K562 (cell line): ENCODE measurements around the gene HIVEP3. TPM values are rescaled to one million over a fixed set of nuclear protein-coding genes. Genes with fewer than 3 reads are reported as not detected.

Experiments used
- ATAC-seq: fragments of 200-7000 bp; cut with Tn5 transposase; 3 replicates; pipeline ENCODE4 v1.9.1; 2020; ENCODE audit warnings: moderate library complexity
- BruUV-seq: library from RNA; stranded (reverse); fragments of 400-500 nt; replicated peaks from 2 replicates; lab custom pipeline; 2021; lab: Mats Ljungman, UMichigan
- CTCF ChIA-PET: fragments of 300-600 bp; formaldehyde crosslinking; extraction: SDS; loops from one replicate; lab custom pipeline; 2021; ENCODE audit warnings: low intra/inter-chr PET ratio; lab: Yijun Ruan, JAX
- POLR2A ChIA-PET: fragments of 300-600, 350-650 bp; sonication (Branson Sonifier 250); formaldehyde crosslinking; extraction: SDS; loops from one replicate; lab custom pipeline; 2021; ENCODE audit warnings: antibody characterized with exemption, inconsistent platforms; lab: Yijun Ruan, JAX
- DNase-seq, 4 experiments: peaks; one replicate each; pipeline versions ENCODE4 v3.0.0 to v3.0.0-alpha.2; 2011 to 2018; ENCODE audit warnings: low spot score in 3 of 4, mixed read lengths in 3 of 4; ENCODE audit errors: extremely low read depth in 1 of 4
- FAIRE-seq: peaks from 2 replicates; lab custom pipeline; 2011; peaks lifted over from hg19 to GRCh38; lab: Jason Lieb, UNC
- H2AFZ ChIP-seq: 2 replicates; pipeline ENCODE4 v1.6.0; 2011; ENCODE audit warnings: low read depth, low read length, control low read depth, inconsistent platforms
- H3K27ac ChIP-seq: fragments of 200-600 bp; 3 replicates; pipeline ENCODE4 v1.8.0; 2011; ENCODE audit warnings: low read depth, mild to moderate bottlenecking, control low read depth, inconsistent platforms, low read length, moderate library complexity, mixed read lengths; ENCODE audit errors: extremely low read depth
- H3K27me3 ChIP-seq, 2 experiments: fragments of 300-600 bp in 1 of 2; 2 replicates in 1 of 2; 3 replicates in 1 of 2; pipeline versions ENCODE4 v1.6.0 to v1.8.0; 2011; ENCODE audit warnings: inconsistent platforms in 2 of 2, low read length in 2 of 2, mild to moderate bottlenecking in 1 of 2, mixed read lengths in 1 of 2, moderate library complexity in 1 of 2; ENCODE audit not compliant: control insufficient read depth in 2 of 2, insufficient read depth in 2 of 2
- H3K36me3 ChIP-seq: fragments of 300-600 bp; 3 replicates; pipeline ENCODE4 v1.8.0; 2011; ENCODE audit warnings: mild to moderate bottlenecking, low read length, inconsistent platforms; ENCODE audit not compliant: control insufficient read depth, insufficient read depth
- H3K4me1 ChIP-seq, 2 experiments: fragments of 200-600 bp in 1 of 2; replicated peaks in 1 of 2; 2 replicates in 1 of 2; 3 replicates in 1 of 2; pipeline versions ENCODE4 v1.5.1 to v1.8.0; 2011; ENCODE audit warnings: inconsistent platforms in 2 of 2, low read length in 2 of 2, mild to moderate bottlenecking in 1 of 2, mixed read lengths in 1 of 2, moderate library complexity in 1 of 2; ENCODE audit not compliant: control insufficient read depth in 2 of 2, insufficient read depth in 2 of 2
- H3K4me2 ChIP-seq: 2 replicates; pipeline ENCODE4 v1.6.1; 2011; ENCODE audit warnings: low read length, control low read depth, inconsistent platforms, mixed read lengths; ENCODE audit not compliant: insufficient read depth
- H3K4me3 ChIP-seq: fragments of 200-600 bp; sonication (generic), shearing (Covaris generic); 2 replicates; pipeline ENCODE4 v1.5.1; 2016; ENCODE audit warnings: control low read depth, inconsistent platforms
- H3K79me2 ChIP-seq: fragments of 200-600 bp; 3 replicates; pipeline ENCODE4 v1.8.0; 2011; ENCODE audit warnings: low read length, inconsistent platforms; ENCODE audit not compliant: control insufficient read depth, insufficient read depth
- H3K9ac ChIP-seq, 2 experiments: 2 replicates each; pipeline versions ENCODE4 v1.6.0 to v1.6.1; 2011; ENCODE audit warnings: low read depth in 2 of 2, low read length in 2 of 2, control low read depth in 1 of 2, inconsistent platforms in 1 of 2, mild to moderate bottlenecking in 1 of 2, mixed read lengths in 1 of 2; ENCODE audit not compliant: insufficient read depth in 1 of 2
- H3K9me1 ChIP-seq: one replicate; pipeline ENCODE4 v1.6.0; 2011; ENCODE audit warnings: inconsistent platforms, mild to moderate bottlenecking, low read length, moderate library complexity; ENCODE audit not compliant: control insufficient read depth, insufficient read depth
- H3K9me3 ChIP-seq: replicated peaks from 2 replicates; pipeline ENCODE4 v1.5.1; 2011; ENCODE audit warnings: low read depth, low read length, inconsistent platforms; ENCODE audit not compliant: control insufficient read depth, insufficient read depth
- H4K20me1 ChIP-seq: replicated peaks from 2 replicates; pipeline ENCODE4 v1.6.1; 2011; ENCODE audit warnings: low read length, inconsistent platforms, mixed read lengths; ENCODE audit not compliant: control insufficient read depth, insufficient read depth
- CBFA2T3 ChIP-seq: fragments of 450-650 bp; IDR thresholded peaks from 2 replicates; pipeline ENCODE4 v1.6.1; 2017
- CLOCK ChIP-seq: fragments of 250-450 bp; sonication (Bioruptor Pico); IDR thresholded peaks from 2 replicates; pipeline ENCODE4 v1.4.0; 2020; ENCODE audit warnings: mild to moderate bottlenecking, moderate library complexity, borderline replicate concordance
- DNMT1 ChIP-seq: fragments of 450-650 bp; IDR thresholded peaks from 2 replicates; pipeline ENCODE4 v1.6.1; 2016; ENCODE audit warnings: antibody characterized with exemption, mild to moderate bottlenecking
- GTF2A2 ChIP-seq: IDR thresholded peaks from 2 replicates; pipeline ENCODE4 v1.6.1; 2016; ENCODE audit warnings: mild to moderate bottlenecking, missing genetic modification characterization, missing compliant biosample characterization
- HDAC3 ChIP-seq: fragments of 450-650 bp; IDR thresholded peaks from 2 replicates; pipeline ENCODE4 v1.6.1; 2018; ENCODE audit warnings: borderline replicate concordance, mild to moderate bottlenecking, moderate library complexity; ENCODE audit not compliant: partially characterized antibody
- MTA1 ChIP-seq: fragments of 450-650 bp; IDR thresholded peaks from 2 replicates; pipeline ENCODE4 v1.6.1; 2017; ENCODE audit warnings: borderline replicate concordance
- PML ChIP-seq: IDR thresholded peaks from 2 replicates; pipeline ENCODE4 v1.6.1; 2012; ENCODE audit warnings: low read length, inconsistent platforms
- RBM17 ChIP-seq: fragments of 200-400 bp; formaldehyde crosslinking; IDR thresholded peaks from 2 replicates; pipeline ENCODE4 v1.6.1; 2017; ENCODE audit warnings: low read depth, mild to moderate bottlenecking, low read length, borderline replicate concordance
- SMAD1 ChIP-seq: fragments of 150-350 bp; IDR thresholded peaks from 2 replicates; pipeline ENCODE4 v1.6.1; 2014; ENCODE audit warnings: low read length, low read depth; ENCODE audit not compliant: partially characterized antibody
- SMARCC2 ChIP-seq: fragments of 450-650 bp; IDR thresholded peaks from 2 replicates; pipeline ENCODE4 v1.6.1; 2017; ENCODE audit warnings: antibody characterized with exemption, moderate library complexity, mild to moderate bottlenecking, low read depth
- STAT5A ChIP-seq: IDR thresholded peaks from 2 replicates; pipeline ENCODE4 v1.6.1; 2012; ENCODE audit warnings: low read length, inconsistent platforms, borderline replicate concordance
- TRIM28 ChIP-seq: fragments of 450-650 bp; IDR thresholded peaks from 2 replicates; pipeline ENCODE4 v1.6.1; 2017
- U2AF2 ChIP-seq: fragments of 200-400 bp; formaldehyde crosslinking; optimal IDR thresholded peaks from 2 replicates; pipeline ENCODE3; 2017; ENCODE audit warnings: low read depth, mild to moderate bottlenecking, low read length
- VEZF1 ChIP-seq: fragments of 200-800 bp; sonication (Bioruptor generic); IDR thresholded peaks from 2 replicates; pipeline ENCODE4 v1.6.1; 2017; ENCODE audit warnings: missing genetic modification characterization, missing compliant biosample characterization
- ZKSCAN1 ChIP-seq: fragments of 150-350 bp; IDR thresholded peaks from 2 replicates; pipeline ENCODE4 v1.6.1; 2016; ENCODE audit warnings: low read depth, low read length
- ZNF354B ChIP-seq: fragments of 250-450 bp; sonication (Bioruptor Pico); IDR thresholded peaks from 2 replicates; pipeline ENCODE4 v1.4.0; 2020
- ZNF431 ChIP-seq: sonication (generic); formaldehyde crosslinking; IDR thresholded peaks from 2 replicates; pipeline ENCODE4 v1.8.0; 2022; ENCODE audit warnings: mild to moderate bottlenecking, missing genetic modification reagents
- ZNF57 ChIP-seq: fragments of 450-650 bp; formaldehyde crosslinking; IDR thresholded peaks from 2 replicates; pipeline ENCODE4 v1.4.0; 2020; ENCODE audit warnings: mild to moderate bottlenecking, moderate library complexity
- ZNF695 ChIP-seq: fragments of 450-650 bp; formaldehyde crosslinking; IDR thresholded peaks from 2 replicates; pipeline ENCODE4 v1.4.0; 2020; ENCODE audit warnings: mild to moderate bottlenecking, moderate library complexity
- ZNF696 ChIP-seq: fragments of 250-450 bp; sonication (Bioruptor Pico); conservative IDR thresholded peaks from 2 replicates; pipeline ENCODE4 v1.4.0; 2020; ENCODE audit warnings: mild to moderate bottlenecking, moderate library complexity
- ZNF717 ChIP-seq: fragments of 250-450 bp; sonication (Bioruptor Pico); IDR thresholded peaks from 2 replicates; pipeline ENCODE4 v1.5.0; 2021
- WGBS: fragments of 100-300 bp; shearing (Covaris generic); methylation state at CpG from one replicate; pipeline ENCODE4 v1.1.6; 2016; ENCODE audit warnings: low coverage, mixed read lengths; ENCODE audit not compliant: insufficient coverage; ENCODE audit errors: missing lambda C conversion rate; 5-methylcytosine and 5-hydroxymethylcytosine counted together
- in situ Hi-C: fragments of 300-500 bp; cut with MboI; formaldehyde crosslinking; loops from 4 replicates; pipeline ENCODE4 v1.15.0; 2018; ENCODE audit warnings: inconsistent platforms, mixed read lengths
- intact Hi-C: fragments of 100-400 bp; cut with micrococcal nuclease; formaldehyde crosslinking; loops from 2 replicates; pipeline ENCODE4 v1.14.2; 2022
- polyA plus RNA-seq, 8 experiments: library from polyadenylated mRNA; depleted of rRNA in 4 of 8; stranded (reverse) in 5 of 8; unstranded in 3 of 8; fragments of >200 nt; fragmentation: Nextera tagmentation in 2 of 8; fragmentation: Illumina TruSeq in 1 of 8; extraction: Ambion mirVana in 2 of 8; extraction: Trizol in 1 of 8; gene quantifications; 2 replicates each; pipeline versions ENCODE4 v1.2.1 to v1.2.3, GENCODE V29; 2011 to 2014; ENCODE audit warnings: inconsistent platforms in 1 of 8, missing spikeins in 1 of 8
- total RNA-seq, 7 experiments: library from RNA; depleted of rRNA in 6 of 7; stranded (reverse); fragments of >200 nt in 6 of 7; fragmentation: Illumina TruSeq in 2 of 7; extraction: Trizol in 2 of 7; gene quantifications; 2 replicates each; pipeline versions ENCODE4 v1.2.1 to v1.2.3, GENCODE V29; 2011 to 2021; ENCODE audit warnings: low replicate concordance in 1 of 7

HIVEP3 gene
- total and polyA plus RNA-seq, 9 of the 15 experiments (the other 6 are each of a cell fraction or from before 2014, with no cell fraction given): 0.09 to 0.58 (median 0.34) TPM; not detected in 1

- TF ChIP-seq ZKSCAN1 (no peak), VEZF1 (CRISPR knock-in tag) (no peak), ZNF431 (no peak), GTF2A2 (no peak), CBFA2T3 (no peak), RBM17 (no peak), STAT5A (no peak), ZNF354B (CRISPR knock-in tag) (no peak), SMARCC2 (no peak), ZNF717 (CRISPR knock-in tag) (no peak), U2AF2 (no peak), HDAC3 (no peak)
Observed at GRCh38 chr1:41953291-41953690, 34.6 kb upstream of the HIVEP3 start (continued).

- intact Hi-C loops (no loop called here), in situ Hi-C loops (no loop called here)
- Histone ChIP-seq H3K4me3 (no peak overlapping the region), H3K27ac (no peak overlapping the region), H4K20me1 (no peaks in the 10 kb centered on the region), H3K4me1 (no peaks in the 10 kb centered on the region), H3K9ac (no peak overlapping the region), H3K36me3 (no peaks in the 10 kb centered on the region), H3K9me1 (no peaks in the 10 kb centered on the region), H3K4me2 (no peak overlapping the region), H2AFZ (no peak overlapping the region), H3K79me2 (no peaks in the 10 kb centered on the region), H3K9me3 (no peaks in the 10 kb centered on the region), H3K27me3 (no peaks in the 10 kb centered on the region; a peak in 2 of 5 replicates)
- ChIA-PET POLR2A (no interaction called here), CTCF (no interaction called here)
- no peak for ATAC-seq
- WGBS: 0% methylated on average over 2 of the region's 2 CpGs
- no peak for FAIRE-seq
- no TSS peak for BruUV-seq
- no peak for DNase-seq
- TF ChIP-seq ZNF695: no peak
- no peak for TF ChIP-seq DNMT1
- TF ChIP-seq ZNF696 (CRISPR knock-in tag): no peak
- TF ChIP-seq TRIM28: no peak
- no peak for TF ChIP-seq HDAC3
- no peak for TF ChIP-seq SMAD1
- TF ChIP-seq MTA1: no peak
- TF ChIP-seq STAT5A: no peak
- TF ChIP-seq ZNF57 (CRISPR knock-in tag): no peak
- TF ChIP-seq PML: no peak
- TF ChIP-seq CLOCK: no peak
Observed at GRCh38 chr1:41952208-41952607, 33.5 kb upstream of the HIVEP3 start.
